Mammary epithelial cell (primary cell): ENCODE results near the gene RASL11B.

Experiments used
- EZH2 ChIP-seq: IDR thresholded peaks from 2 replicates; pipeline ENCODE4 v1.6.1; 2012; ENCODE audit warnings: low read length, inconsistent platforms, borderline replicate concordance
- TF ChIP-seq, protein P1 (sequence below), 2 donors: IDR thresholded peaks in 1 of 2; conservative IDR thresholded peaks in 1 of 2; 2 replicates each; pipeline ENCODE4 v1.5.1; 2011 to 2012; ENCODE audit warnings: inconsistent platforms in 2 of 2, low read length in 2 of 2, mild to moderate bottlenecking in 2 of 2, control low read depth in 1 of 2, low read depth in 1 of 2; ENCODE audit not compliant: insufficient read depth in 1 of 2; ENCODE audit errors: extremely low read depth in 1 of 2

DNA sequence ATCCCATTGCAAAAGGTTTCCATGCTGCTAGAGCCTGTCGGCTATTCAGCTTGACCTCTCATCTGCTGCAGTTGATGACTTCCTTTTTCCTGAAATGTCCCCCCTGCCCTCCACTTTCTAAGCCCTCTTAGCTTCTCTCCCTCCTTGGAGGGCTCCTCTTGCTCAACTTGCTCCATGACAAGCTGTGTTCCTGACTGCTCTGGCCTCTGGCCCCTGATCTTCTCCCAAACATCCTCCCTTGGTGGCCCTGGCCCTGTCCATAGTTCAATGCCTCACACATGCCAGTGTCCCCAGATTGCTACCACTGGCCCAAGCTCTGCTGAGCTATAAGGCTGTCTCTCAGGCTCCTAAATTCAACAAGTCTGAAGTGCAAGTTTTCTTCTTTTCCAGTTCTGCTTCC is 29.6 kb downstream of the RASL11B start:
- TF ChIP-seq, protein P1, sequence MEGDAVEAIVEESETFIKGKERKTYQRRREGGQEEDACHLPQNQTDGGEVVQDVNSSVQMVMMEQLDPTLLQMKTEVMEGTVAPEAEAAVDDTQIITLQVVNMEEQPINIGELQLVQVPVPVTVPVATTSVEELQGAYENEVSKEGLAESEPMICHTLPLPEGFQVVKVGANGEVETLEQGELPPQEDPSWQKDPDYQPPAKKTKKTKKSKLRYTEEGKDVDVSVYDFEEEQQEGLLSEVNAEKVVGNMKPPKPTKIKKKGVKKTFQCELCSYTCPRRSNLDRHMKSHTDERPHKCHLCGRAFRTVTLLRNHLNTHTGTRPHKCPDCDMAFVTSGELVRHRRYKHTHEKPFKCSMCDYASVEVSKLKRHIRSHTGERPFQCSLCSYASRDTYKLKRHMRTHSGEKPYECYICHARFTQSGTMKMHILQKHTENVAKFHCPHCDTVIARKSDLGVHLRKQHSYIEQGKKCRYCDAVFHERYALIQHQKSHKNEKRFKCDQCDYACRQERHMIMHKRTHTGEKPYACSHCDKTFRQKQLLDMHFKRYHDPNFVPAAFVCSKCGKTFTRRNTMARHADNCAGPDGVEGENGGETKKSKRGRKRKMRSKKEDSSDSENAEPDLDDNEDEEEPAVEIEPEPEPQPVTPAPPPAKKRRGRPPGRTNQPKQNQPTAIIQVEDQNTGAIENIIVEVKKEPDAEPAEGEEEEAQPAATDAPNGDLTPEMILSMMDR (conservative IDR thresholded peaks at IDR 0.05 in 1 of 2, IDR thresholded peaks at IDR 0.05 in 1 of 2; ENCODE audit: extremely low read depth in 1 of 2, insufficient read depth in 1 of 2, low read depth in 1 of 2, low read length in 2 of 2): no peak
- no peak for TF ChIP-seq EZH2
